Hepatocyte (in vitro differentiated cells): ENCODE results near the gene RANBP10. TPM values are rescaled to one million over a fixed set of nuclear protein-coding genes. Genes with fewer than 3 reads are reported as not detected.

ENCODE experiments used
- DNase-seq: peaks from one replicate; pipeline ENCODE4 v3.0.0-alpha.2; 2016; ENCODE audit warnings: low spot score
- H2AFZ ChIP-seq: fragments of 200-600 bp; sonication (generic); 2 replicates; pipeline ENCODE4 v1.6.0; 2016; ENCODE audit warnings: antibody characterized with exemption, mild to moderate bottlenecking
- H3K27ac ChIP-seq: fragments of 200-600 bp; sonication (generic); 2 replicates; pipeline ENCODE4 v1.5.1; 2016; ENCODE audit warnings: mild to moderate bottlenecking
- H3K27me3 ChIP-seq: fragments of 200-600 bp; sonication (generic); 2 replicates; pipeline ENCODE4 v1.6.1; 2016
- H3K36me3 ChIP-seq: fragments of 200-600 bp; sonication (generic); replicated peaks from 2 replicates; pipeline ENCODE4 v1.5.1; 2016; ENCODE audit warnings: low read depth; ENCODE audit not compliant: insufficient read depth
- H3K4me1 ChIP-seq: fragments of 200-600 bp; sonication (generic); 2 replicates; pipeline ENCODE4 v1.5.1; 2016; ENCODE audit warnings: mild to moderate bottlenecking, moderate library complexity; ENCODE audit not compliant: insufficient read depth
- H3K4me2 ChIP-seq: fragments of 200-600 bp; sonication (generic); 2 replicates; pipeline ENCODE4 v1.6.0; 2016
- H3K4me3 ChIP-seq: fragments of 200-600 bp; sonication (generic); 2 replicates; pipeline ENCODE4 v1.5.1; 2016; ENCODE audit warnings: mild to moderate bottlenecking
- H3K79me2 ChIP-seq: fragments of 200-600 bp; sonication (generic); 2 replicates; pipeline ENCODE4 v1.6.0; 2017; ENCODE audit warnings: mild to moderate bottlenecking
- H3K9me2 ChIP-seq: fragments of 200-600 bp; sonication (generic); replicated peaks from 2 replicates; pipeline ENCODE4 v1.6.0; 2017; ENCODE audit warnings: mild to moderate bottlenecking; ENCODE audit not compliant: insufficient read depth
- H3K9me3 ChIP-seq: fragments of 200-600 bp; sonication (generic); 2 replicates; pipeline ENCODE4 v1.5.1; 2016; ENCODE audit warnings: low read depth, mild to moderate bottlenecking
- H4K20me1 ChIP-seq: fragments of 200-600 bp; sonication (generic); 2 replicates; pipeline ENCODE4 v1.6.0; 2016; ENCODE audit warnings: mild to moderate bottlenecking; ENCODE audit not compliant: insufficient read depth, poor library complexity, severe bottlenecking
- CTCF ChIP-seq: fragments of 200-600 bp; sonication (generic); IDR thresholded peaks from 2 replicates; pipeline ENCODE4 v1.5.1; 2016; ENCODE audit warnings: antibody characterized with exemption, mild to moderate bottlenecking; ENCODE audit not compliant: poor library complexity
- EZH2 ChIP-seq: fragments of 200-600 bp; sonication (generic); IDR thresholded peaks from 2 replicates; pipeline ENCODE4 v1.6.1; 2016; ENCODE audit warnings: antibody characterized with exemption, mild to moderate bottlenecking, borderline replicate concordance
- EZH2phosphoT487 ChIP-seq: fragments of 200-600 bp; sonication (generic); IDR thresholded peaks from one replicate; pipeline ENCODE4 v1.6.1; 2018; ENCODE audit warnings: antibody characterized with exemption, mild to moderate bottlenecking, low read depth, moderate library complexity; ENCODE audit not compliant: unreplicated experiment, severe bottlenecking
- WGBS: methylation state at CpG from one replicate; pipeline ENCODE4 v1.1.6; 2016; ENCODE audit warnings: low lambda C conversion rate; ENCODE audit errors: missing lambda C conversion rate; 5-methylcytosine and 5-hydroxymethylcytosine counted together
- polyA plus RNA-seq: library from polyadenylated mRNA; unstranded; fragments of >200 nt; fragmentation: Nextera tagmentation; extraction: Ambion mirVana; gene quantifications from 2 replicates; pipeline ENCODE4 v1.2.1, GENCODE V29; 2016
- total RNA-seq: library from RNA; depleted of rRNA; stranded (reverse); fragments of >200 nt; gene quantifications from 2 replicates; pipeline ENCODE4 v1.2.3, GENCODE V29; 2014

The RANBP10 gene
- total and polyA plus RNA-seq, 2 experiments from 2014 or later, result 8.6 to 12.6 TPM

GRCh38 chr16:67685388-67686112, 120.8 kb downstream of the RANBP10 start:
- Histone ChIP-seq H2AFZ (no peak overlapping the region), H3K4me2 (no peak overlapping the region), H3K9me3 (no peaks in the 10 kb centered on the region), H3K4me3 (no peak overlapping the region), H3K4me1 (no peaks in the 10 kb centered on the region), H3K79me2 (no peaks in the 10 kb centered on the region), H3K27me3 (no peaks in the 10 kb centered on the region), H4K20me1 (no peaks in the 10 kb centered on the region), H3K36me3 (no peaks in the 10 kb centered on the region), H3K27ac (no peak overlapping the region), H3K9me2 (no peaks in the 10 kb centered on the region)
- WGBS, result 95% methylated on average over 17 of the region's 17 CpGs
- no peak for DNase-seq
- TF ChIP-seq CTCF (no peak), EZH2phosphoT487 (no peak), EZH2 (no peak)

GRCh38 chr16:67683767-67684166, 122.6 kb downstream of the RANBP10 start:
- H2AFZ ChIP-seq, result no peak overlapping the region
- 94% methylated on average over 4 of the region's 4 CpGs for WGBS
- no peaks in the 10 kb centered on the region for H3K36me3 ChIP-seq
- H3K4me1 ChIP-seq, result no peaks in the 10 kb centered on the region
- no peak overlapping the region for H3K4me3 ChIP-seq
- no peaks in the 10 kb centered on the region for H3K9me2 ChIP-seq
- H3K9me3 ChIP-seq, result no peaks in the 10 kb centered on the region
- H4K20me1 ChIP-seq, result no peaks in the 10 kb centered on the region
- TF ChIP-seq CTCF (no peak), EZH2phosphoT487 (no peak)
- H3K79me2 ChIP-seq, result no peaks in the 10 kb centered on the region
- H3K27me3 ChIP-seq, result no peaks in the 10 kb centered on the region
- DNase-seq, result no peak
- no peak overlapping the region for H3K27ac ChIP-seq
- no peak overlapping the region for H3K4me2 ChIP-seq

- H2AFZ ChIP-seq, result no peak overlapping the region
- H3K9me3 ChIP-seq, result no peaks in the 10 kb centered on the region
- no peaks in the 10 kb centered on the region for H4K20me1 ChIP-seq
- H3K79me2 ChIP-seq, result no peaks in the 10 kb centered on the region
- no peaks in the 10 kb centered on the region for H3K36me3 ChIP-seq
- no peaks in the 10 kb centered on the region for H3K9me2 ChIP-seq
- H3K27ac ChIP-seq, result no peak overlapping the region
- H3K4me1 ChIP-seq, result no peaks in the 10 kb centered on the region
- no peaks in the 10 kb centered on the region for H3K27me3 ChIP-seq
- H3K4me2 ChIP-seq, result no peak overlapping the region
- 98% methylated on average over 10 of the region's 10 CpGs for WGBS
- no peak for TF ChIP-seq EZH2
- no peak for TF ChIP-seq CTCF
- no peak for TF ChIP-seq EZH2phosphoT487
- DNase-seq, result no peak
- no peak overlapping the region for H3K4me3 ChIP-seq
Measured at GRCh38 chr16:67679935-67680897, 126.1 kb downstream of the RANBP10 start.
